BLaER1 (cell line): ENCODE measurements around the gene BCAS1.

Experiments
- H3K27ac ChIP-seq: shearing (Covaris generic); formaldehyde crosslinking; 2 replicates; pipeline ENCODE4 v1.8.1; 2022
- H3K27me3 ChIP-seq: shearing (Covaris generic); formaldehyde crosslinking; 2 replicates; pipeline ENCODE4 v1.8.1; 2022
- H3K36me3 ChIP-seq: shearing (Covaris generic); formaldehyde crosslinking; 2 replicates; pipeline ENCODE4 v1.8.1; 2022
- H3K4me1 ChIP-seq: shearing (Covaris generic); formaldehyde crosslinking; 2 replicates; pipeline ENCODE4 v1.8.1; 2022
- H3K4me2 ChIP-seq: shearing (Covaris generic); formaldehyde crosslinking; 2 replicates; pipeline ENCODE4 v1.8.1; 2022
- H3K4me3 ChIP-seq: shearing (Covaris generic); formaldehyde crosslinking; 2 replicates; pipeline ENCODE4 v1.8.1; 2022
- H3K9ac ChIP-seq: shearing (Covaris generic); formaldehyde crosslinking; 2 replicates; pipeline ENCODE4 v1.8.1; 2022
- H3K9me3 ChIP-seq: shearing (Covaris generic); formaldehyde crosslinking; 2 replicates; pipeline ENCODE4 v1.8.1; 2022
- H4K20me1 ChIP-seq: shearing (Covaris generic); formaldehyde crosslinking; 2 replicates; pipeline ENCODE4 v1.8.1; 2022
- Cebpa-rat ChIP-seq: shearing (Covaris generic); IDR thresholded peaks from 2 replicates; pipeline ENCODE4 v1.8.1; 2022

The BCAS1 gene

GRCh38 chr20:54110457-54110856 lies 40.1 kb upstream of the BCAS1 start:
- H3K4me2 ChIP-seq, result no peak overlapping the region
- H3K4me1 ChIP-seq, result no peaks in the 10 kb centered on the region
- no peak overlapping the region for H3K27ac ChIP-seq
- H3K27me3 ChIP-seq, result no peaks in the 10 kb centered on the region
- no peak for TF ChIP-seq Cebpa-rat
- no peaks in the 10 kb centered on the region for H4K20me1 ChIP-seq
- peaks cover 7% of the 10 kb centered on the region; the same call in 1 of the 2 replicates for H3K9me3 ChIP-seq
- no peaks in the 10 kb centered on the region for H3K36me3 ChIP-seq
- H3K4me3 ChIP-seq, result no peak overlapping the region
- H3K9ac ChIP-seq, result no peak overlapping the region

- Histone ChIP-seq H3K9ac (no peak overlapping the region), H4K20me1 (no peaks in the 10 kb centered on the region), H3K27me3 (no peaks in the 10 kb centered on the region), H3K4me1 (no peaks in the 10 kb centered on the region), H3K27ac (no peak overlapping the region), H3K36me3 (no peaks in the 10 kb centered on the region), H3K4me2 (no peak overlapping the region), H3K9me3 (peaks cover 7% of the 10 kb centered on the region; the same call in 1 of the 2 replicates), H3K4me3 (no peak overlapping the region)
- TF ChIP-seq Cebpa-rat, result no peak
Measured at GRCh38 chr20:54110041-54110440, 39.6 kb upstream of the BCAS1 start.

GRCh38 chr20:54108817-54109216 lies 38.4 kb upstream of the BCAS1 start:
- Histone ChIP-seq H3K4me1 (no peaks in the 10 kb centered on the region), H3K9ac (no peak overlapping the region), H3K27me3 (no peaks in the 10 kb centered on the region), H3K36me3 (no peaks in the 10 kb centered on the region), H3K4me3 (no peak overlapping the region), H3K9me3 (peaks cover 7% of the 10 kb centered on the region; the same call in 1 of the 2 replicates), H3K27ac (no peak overlapping the region), H3K4me2 (no peak overlapping the region), H4K20me1 (no peaks in the 10 kb centered on the region)
- no peak for TF ChIP-seq Cebpa-rat

GRCh38 chr20:54108326-54108642 lies 37.9 kb upstream of the BCAS1 start:
- no peak for TF ChIP-seq Cebpa-rat
- peaks cover 7% of the 10 kb centered on the region; the same call in 1 of the 2 replicates for H3K9me3 ChIP-seq
- H3K36me3 ChIP-seq, result no peaks in the 10 kb centered on the region
- no peak overlapping the region for H3K9ac ChIP-seq
- H3K4me1 ChIP-seq, result no peaks in the 10 kb centered on the region
- no peak overlapping the region for H3K27ac ChIP-seq
- H3K27me3 ChIP-seq, result no peaks in the 10 kb centered on the region
- H4K20me1 ChIP-seq, result no peaks in the 10 kb centered on the region
- H3K4me3 ChIP-seq, result no peak overlapping the region
- H3K4me2 ChIP-seq, result no peak overlapping the region

GRCh38 chr20:54107600-54108325 lies 37.4 kb upstream of the BCAS1 start:
- H3K4me2 ChIP-seq, result no peak overlapping the region
- no peaks in the 10 kb centered on the region for H3K27me3 ChIP-seq
- H3K36me3 ChIP-seq, result no peaks in the 10 kb centered on the region
- no peak for TF ChIP-seq Cebpa-rat
- H3K4me3 ChIP-seq, result no peak overlapping the region
- H3K9me3 ChIP-seq, result peaks cover 7% of the 10 kb centered on the region; the same call in 1 of the 2 replicates
- H4K20me1 ChIP-seq, result no peaks in the 10 kb centered on the region
- H3K9ac ChIP-seq, result no peak overlapping the region
- H3K27ac ChIP-seq, result no peak overlapping the region
- no peaks in the 10 kb centered on the region for H3K4me1 ChIP-seq

GRCh38 chr20:54107181-54107580 lies 36.8 kb upstream of the BCAS1 start:
- Histone ChIP-seq H3K27me3 (no peaks in the 10 kb centered on the region), H3K36me3 (no peaks in the 10 kb centered on the region), H3K9me3 (peaks cover 7% of the 10 kb centered on the region; the same call in 1 of the 2 replicates), H3K27ac (no peak overlapping the region), H4K20me1 (no peaks in the 10 kb centered on the region), H3K9ac (no peak overlapping the region), H3K4me3 (no peak overlapping the region), H3K4me2 (no peak overlapping the region), H3K4me1 (no peaks in the 10 kb centered on the region)
- TF ChIP-seq Cebpa-rat, result no peak

GRCh38 chr20:54106162-54106561 lies 35.8 kb upstream of the BCAS1 start:
- H3K36me3 ChIP-seq, result no peaks in the 10 kb centered on the region
- no peak overlapping the region for H3K27ac ChIP-seq
- peaks cover 1% of the 10 kb centered on the region; the same call in 1 of the 2 replicates for H3K9me3 ChIP-seq
- H3K4me2 ChIP-seq, result no peak overlapping the region
- no peak overlapping the region for H3K4me3 ChIP-seq
- TF ChIP-seq Cebpa-rat, result no peak
- H4K20me1 ChIP-seq, result no peaks in the 10 kb centered on the region
- H3K4me1 ChIP-seq, result no peaks in the 10 kb centered on the region
- no peak overlapping the region for H3K9ac ChIP-seq
- no peaks in the 10 kb centered on the region for H3K27me3 ChIP-seq

GRCh38 chr20:54105653-54106052 lies 35.3 kb upstream of the BCAS1 start:
- H4K20me1 ChIP-seq, result no peaks in the 10 kb centered on the region
- no peaks in the 10 kb centered on the region for H3K9me3 ChIP-seq
- no peak overlapping the region for H3K9ac ChIP-seq
- TF ChIP-seq Cebpa-rat, result no peak
- H3K36me3 ChIP-seq, result no peaks in the 10 kb centered on the region
- H3K4me2 ChIP-seq, result no peak overlapping the region
- no peak overlapping the region for H3K4me3 ChIP-seq
- no peaks in the 10 kb centered on the region for H3K4me1 ChIP-seq
- no peaks in the 10 kb centered on the region for H3K27me3 ChIP-seq
- no peak overlapping the region for H3K27ac ChIP-seq

GRCh38 chr20:54104781-54105180 lies 34.4 kb upstream of the BCAS1 start:
- H3K9ac ChIP-seq, result no peak overlapping the region
- no peaks in the 10 kb centered on the region for H3K27me3 ChIP-seq
- H3K9me3 ChIP-seq, result no peaks in the 10 kb centered on the region
- no peak overlapping the region for H3K4me3 ChIP-seq
- H3K27ac ChIP-seq, result no peak overlapping the region
- H3K36me3 ChIP-seq, result no peaks in the 10 kb centered on the region
- no peak overlapping the region for H3K4me2 ChIP-seq
- no peaks in the 10 kb centered on the region for H3K4me1 ChIP-seq
- TF ChIP-seq Cebpa-rat, result no peak
- H4K20me1 ChIP-seq, result no peaks in the 10 kb centered on the region

- H3K9ac ChIP-seq, result no peak overlapping the region
- no peaks in the 10 kb centered on the region for H4K20me1 ChIP-seq
- no peaks in the 10 kb centered on the region for H3K9me3 ChIP-seq
- no peak overlapping the region for H3K27ac ChIP-seq
- H3K4me2 ChIP-seq, result no peak overlapping the region
- no peaks in the 10 kb centered on the region for H3K4me1 ChIP-seq
- H3K36me3 ChIP-seq, result no peaks in the 10 kb centered on the region
- TF ChIP-seq Cebpa-rat, result no peak
- no peaks in the 10 kb centered on the region for H3K27me3 ChIP-seq
- no peak overlapping the region for H3K4me3 ChIP-seq
Measured at GRCh38 chr20:54103762-54104600, 33.6 kb upstream of the BCAS1 start.
